ENCODE data around the gene PIK3IP1.
"Not testable (repeated sequence)": the region's sequence is repeated elsewhere in the genome, so short reads cannot be mapped to it uniquely, and the experiment has no call there.

Gene PIK3IP1, protein sequence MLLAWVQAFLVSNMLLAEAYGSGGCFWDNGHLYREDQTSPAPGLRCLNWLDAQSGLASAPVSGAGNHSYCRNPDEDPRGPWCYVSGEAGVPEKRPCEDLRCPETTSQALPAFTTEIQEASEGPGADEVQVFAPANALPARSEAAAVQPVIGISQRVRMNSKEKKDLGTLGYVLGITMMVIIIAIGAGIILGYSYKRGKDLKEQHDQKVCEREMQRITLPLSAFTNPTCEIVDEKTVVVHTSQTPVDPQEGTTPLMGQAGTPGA

DNA sequence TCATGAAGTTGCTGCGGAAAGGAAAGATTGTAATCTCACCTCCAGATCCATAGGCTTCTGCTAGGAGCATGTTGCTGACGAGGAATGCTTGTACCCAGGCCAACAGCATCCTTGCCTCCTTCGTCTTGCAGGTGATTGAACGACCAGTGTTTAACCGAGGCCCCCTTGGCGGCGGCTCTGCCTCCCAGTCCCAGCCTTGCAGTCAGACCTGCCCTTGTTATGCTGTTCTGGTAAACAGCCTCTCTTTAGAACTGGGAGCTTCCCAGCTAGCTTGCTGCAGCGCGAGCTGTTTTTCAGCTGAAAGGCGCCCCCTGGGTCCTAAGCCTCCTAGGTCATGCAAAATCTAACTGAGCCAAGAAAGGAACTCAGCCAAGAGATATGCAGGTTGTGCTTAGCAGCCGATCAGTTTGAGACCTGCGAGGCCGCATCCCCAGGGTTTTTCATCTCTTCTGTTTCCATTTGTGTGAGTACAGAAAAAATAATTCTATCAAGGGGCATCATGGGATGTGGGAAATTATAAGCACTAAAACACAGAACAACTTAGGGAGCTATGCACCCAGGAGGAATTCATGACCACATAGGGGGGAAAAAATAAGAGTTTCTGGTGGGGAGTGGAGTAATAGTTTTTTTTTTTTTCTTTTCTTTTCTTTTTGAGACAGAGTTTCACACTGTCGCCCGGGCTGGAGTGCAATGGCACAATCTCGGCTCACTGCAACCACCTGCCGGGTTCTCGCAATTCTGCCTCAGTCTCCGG lies at the start of gene PIK3IP1:
TSS of gene PIK3IP1 (minus strand) at position 253 of the 754 bp plus-strand sequence. CDS start at position 109, 144 bp downstream.
- DNase-seq, result peak; percentile 23

DNA sequence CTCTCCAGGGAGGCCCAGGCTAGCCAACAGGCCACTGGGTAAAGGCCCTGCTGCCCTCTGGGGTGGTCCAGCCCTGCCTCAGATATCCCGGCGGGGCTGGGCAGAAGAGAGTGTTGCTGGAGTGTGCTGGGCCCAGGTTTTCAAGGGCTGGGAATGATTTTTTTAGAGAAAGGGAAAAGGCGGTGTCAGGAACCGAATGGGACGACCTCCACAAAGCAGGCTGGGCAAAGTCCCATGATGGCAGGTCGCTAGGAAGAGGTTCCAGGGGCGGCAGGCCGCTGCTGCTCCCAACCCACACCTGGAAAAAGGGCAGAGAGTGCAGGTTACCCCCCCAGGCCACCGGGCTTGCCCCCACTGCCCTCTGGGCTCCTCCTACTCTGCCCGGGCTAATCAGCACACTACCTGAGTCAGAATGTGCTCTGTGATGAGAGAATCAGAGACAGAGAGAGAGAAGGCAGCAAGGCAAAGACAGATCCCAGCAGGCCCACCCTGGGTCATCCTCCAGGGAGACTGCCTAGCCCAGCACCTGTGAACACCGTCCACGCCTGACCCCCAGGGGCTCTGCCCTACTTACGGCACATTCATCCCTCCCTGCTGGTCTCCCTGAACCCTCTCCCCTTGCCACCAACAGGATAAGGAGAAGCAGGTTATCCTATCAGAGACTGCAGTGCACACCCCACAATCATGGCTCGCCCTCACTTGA lies 49.2 kb upstream of the PIK3IP1 start:
- no peak for DNase-seq

DNA sequence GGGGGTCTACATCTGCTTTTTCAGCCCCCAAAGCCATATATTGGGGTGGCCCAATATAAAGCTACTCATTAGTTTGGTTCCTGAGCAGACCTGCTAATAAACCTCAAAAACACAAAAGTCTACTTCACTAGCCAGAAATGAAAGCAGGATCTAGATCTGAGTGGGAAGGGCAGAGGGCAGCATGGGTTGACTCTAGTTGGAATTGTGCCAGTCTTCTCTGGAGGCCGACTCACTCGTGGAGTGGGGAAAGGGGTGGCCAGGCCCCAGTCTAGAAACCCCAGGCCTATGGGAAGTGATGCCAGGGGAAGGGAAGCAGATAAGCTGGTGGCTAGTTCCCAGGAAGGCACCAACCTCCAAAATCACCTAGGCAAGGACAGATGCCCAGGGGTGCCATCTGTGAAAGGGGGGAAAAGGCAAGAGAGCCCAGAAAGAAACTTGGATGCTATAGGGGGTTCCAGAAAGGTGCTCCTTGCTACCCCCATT lies 48.5 kb upstream of the PIK3IP1 start:
- DNase-seq, result no peak

DNA sequence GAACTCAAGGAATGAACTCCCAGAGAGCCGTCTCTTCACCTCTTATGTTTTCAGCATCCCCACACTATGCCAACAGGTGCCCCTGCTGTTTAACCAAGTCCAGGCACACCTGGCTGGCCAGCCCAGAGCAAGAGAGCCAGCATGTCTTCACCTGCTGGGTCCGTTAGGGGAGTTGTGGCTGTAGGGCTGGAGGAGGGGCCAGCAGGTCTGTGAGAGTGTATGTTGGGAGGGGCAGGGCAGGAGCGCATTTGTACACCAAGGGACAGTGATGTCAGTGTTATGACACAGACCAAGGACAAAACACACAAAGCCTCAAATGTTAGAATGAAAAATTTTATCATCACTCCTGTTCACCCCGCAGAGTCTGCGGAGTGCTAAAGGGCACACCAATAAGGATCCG lies 48.1 kb upstream of the PIK3IP1 start:
- no peak for DNase-seq

DNA sequence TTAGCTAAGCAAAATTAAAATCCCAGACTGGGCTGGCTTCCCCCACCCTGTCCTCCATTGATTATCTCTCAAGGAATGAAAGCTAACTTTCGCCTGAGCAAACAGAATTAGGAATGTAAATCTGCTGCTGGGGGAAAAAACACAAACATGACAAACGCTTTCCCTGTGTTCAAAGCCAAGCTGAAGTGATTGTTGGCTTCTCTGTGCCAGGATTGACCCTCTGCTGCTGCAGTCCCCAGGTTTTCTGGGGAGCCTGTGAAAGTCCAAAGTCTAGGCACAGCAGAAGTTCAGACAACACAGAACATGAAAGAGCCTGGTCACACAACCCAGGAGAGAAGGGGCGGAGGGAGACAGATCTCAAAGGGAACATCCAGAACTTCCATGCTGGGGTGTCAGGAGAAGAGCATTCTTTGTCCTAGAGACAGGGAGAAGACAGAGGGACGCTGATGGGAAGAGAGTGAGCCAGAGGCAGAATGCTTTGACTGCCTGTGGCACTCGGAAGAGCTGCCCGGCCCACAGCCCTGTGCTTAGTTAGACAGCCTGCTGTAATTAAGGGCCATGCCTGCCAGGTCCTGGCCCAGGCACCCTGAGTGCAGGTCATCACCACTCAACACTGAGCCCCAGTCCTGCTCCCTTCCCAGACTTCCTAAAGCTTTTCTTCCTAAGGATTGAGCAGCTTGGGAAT lies 47.0 kb upstream of the PIK3IP1 start:
- no peak for DNase-seq

DNA sequence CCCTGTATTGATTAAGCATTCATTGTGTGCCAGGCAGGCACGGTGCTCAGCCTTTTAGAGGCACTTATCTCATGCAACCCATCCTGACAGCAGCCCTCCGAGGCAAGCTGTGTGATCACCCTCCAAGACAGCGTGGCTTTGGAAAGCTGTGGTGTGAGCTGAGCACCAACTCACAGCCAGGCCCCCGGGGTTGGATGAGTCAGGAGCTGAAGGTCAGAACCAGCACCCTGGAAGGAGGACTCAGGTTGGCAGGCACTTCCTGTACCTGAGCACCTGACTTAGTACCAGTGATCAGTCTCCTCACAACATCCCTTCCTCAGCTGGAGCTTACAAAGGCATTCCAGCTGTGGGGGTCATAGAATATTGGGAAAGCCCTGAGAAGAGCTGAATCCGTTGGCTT lies 44.9 kb upstream of the PIK3IP1 start:
- DNase-seq, result no peak

DNA sequence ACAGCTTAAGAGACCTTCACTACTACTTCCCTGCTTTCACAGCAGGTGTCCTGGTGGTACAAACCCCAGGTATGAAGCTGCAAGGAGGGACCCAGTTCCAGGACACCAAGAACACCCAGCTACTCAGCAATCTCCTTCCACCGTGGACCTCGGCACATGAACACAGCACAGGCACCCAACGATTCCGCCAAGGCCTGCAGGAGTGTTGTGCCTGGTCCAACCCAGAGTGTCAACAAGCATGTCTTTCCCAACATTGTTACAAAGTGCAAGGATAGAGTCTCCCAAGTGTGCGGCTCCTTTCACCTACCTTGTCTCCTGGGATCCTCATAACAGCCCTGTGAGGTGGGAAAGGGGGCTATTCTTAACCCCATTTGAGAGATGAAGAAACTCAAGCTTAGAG lies 42.0 kb upstream of the PIK3IP1 start:
- DNase-seq, result no peak

DNA sequence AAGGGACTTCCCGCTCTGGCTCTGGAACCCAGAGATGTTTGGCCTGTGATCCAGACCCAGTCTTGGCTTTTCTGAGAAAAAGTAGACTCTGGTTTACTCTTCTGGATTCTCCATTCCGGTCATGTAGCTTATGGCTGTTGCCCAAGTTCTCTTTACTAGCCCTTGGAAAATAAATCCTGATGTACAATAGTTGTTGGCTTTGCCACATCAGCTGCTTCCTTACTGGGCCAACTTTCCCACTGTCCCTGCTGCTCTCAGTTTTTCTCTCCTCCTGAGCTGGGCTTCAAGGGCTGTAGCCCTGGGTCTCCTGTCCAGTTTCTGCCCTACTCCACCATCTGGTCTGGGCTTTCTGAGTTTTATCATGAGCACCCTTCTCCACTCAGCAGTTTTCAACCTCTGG lies 41.4 kb upstream of the PIK3IP1 start:
- DNase-seq, result no peak

DNA sequence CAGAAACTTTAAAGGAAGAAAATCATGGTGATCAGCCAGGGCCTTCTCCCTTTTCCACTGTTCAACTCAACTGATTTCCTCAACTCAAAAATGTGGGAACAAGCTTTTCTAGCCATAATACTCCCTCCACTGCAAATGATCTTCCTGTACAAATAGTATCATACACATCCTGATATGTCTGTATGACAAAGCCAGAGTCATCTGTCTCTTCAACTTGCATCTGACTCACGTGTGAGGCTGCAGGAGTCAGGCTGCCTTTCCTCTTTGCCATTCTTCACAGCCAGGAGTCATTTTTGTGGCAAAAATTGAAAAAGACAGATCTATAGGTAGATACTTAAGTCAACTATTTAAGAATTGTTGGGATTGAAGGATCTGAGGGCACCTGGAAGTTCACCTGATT lies 40.6 kb upstream of the PIK3IP1 start:
- DNase-seq, result no peak

DNA sequence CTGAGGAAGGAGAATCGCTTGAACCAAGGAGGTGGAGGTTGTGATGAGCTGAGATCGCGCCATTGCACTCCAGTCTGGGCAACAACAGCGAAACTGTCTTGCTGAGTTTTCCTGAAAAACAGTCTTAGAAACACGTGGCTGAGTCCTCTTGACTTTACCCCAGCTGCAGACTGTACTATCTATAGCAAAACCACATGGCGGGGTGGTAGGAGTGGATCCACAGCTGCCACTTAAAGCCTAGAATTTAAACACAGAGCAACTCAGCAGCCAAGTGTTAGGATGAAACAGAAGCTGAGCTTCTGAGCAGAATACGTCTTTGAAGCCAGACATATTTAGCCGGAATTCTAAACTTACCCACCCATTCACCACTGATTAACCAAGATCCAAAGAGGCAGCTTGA lies 39.7 kb upstream of the PIK3IP1 start:
- DNase-seq, result no peak

DNA sequence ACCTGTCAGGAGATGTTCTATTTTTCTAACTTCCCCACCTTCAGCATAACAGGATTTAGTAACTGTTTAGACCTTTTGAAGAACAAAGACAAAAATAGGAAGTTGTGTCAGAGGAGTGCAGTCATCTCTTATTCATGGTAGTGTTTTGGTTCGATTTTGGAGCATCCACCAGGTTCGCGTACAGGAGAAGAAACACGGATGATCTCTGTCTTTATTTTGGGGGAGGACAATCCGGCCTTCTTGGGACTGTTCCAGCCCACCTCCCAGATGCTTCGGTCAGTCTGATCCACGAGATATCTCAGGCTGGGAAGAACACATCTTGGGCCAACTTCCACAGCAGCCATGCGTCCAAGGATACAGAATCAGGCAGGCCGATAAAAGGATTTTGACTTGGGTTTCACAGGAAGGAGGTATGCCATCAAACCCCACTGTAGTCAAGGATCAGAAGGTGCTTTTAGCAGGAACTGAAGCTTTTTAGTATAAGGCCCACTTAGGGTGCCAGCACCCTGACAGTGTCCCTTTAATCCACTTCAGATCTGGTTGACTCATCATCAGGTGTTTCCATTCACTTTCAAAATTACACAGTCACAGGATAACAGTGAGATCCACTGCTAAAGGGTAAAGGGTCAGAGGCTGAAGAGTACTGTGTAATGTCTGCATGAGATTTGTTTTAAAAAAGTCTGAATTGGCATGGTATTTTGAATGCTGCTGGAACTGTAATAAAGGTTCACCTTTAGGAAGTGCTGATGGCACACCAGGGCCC lies 37.3 kb upstream of the PIK3IP1 start:
- no peak for DNase-seq

DNA sequence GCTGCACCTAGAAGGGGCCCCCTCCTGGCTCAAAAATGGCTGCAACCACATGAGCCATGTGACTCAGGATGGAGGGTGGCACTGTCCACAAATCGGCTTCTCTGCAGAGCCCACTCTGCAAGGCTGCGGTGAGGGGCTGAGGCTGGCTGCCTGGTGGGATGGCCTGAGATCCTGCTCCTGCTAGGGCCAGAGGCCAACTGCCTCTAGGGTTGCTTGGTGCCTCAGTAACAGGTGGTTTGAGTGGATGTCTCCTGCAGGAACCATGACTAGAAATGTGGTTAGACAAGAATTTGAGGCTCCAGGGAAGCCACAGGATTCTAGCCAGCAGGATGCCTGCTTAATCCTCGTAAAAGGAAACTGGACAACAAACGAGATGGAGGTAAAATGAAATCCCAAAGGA lies 36.7 kb upstream of the PIK3IP1 start:
- DNase-seq, result no peak

DNA sequence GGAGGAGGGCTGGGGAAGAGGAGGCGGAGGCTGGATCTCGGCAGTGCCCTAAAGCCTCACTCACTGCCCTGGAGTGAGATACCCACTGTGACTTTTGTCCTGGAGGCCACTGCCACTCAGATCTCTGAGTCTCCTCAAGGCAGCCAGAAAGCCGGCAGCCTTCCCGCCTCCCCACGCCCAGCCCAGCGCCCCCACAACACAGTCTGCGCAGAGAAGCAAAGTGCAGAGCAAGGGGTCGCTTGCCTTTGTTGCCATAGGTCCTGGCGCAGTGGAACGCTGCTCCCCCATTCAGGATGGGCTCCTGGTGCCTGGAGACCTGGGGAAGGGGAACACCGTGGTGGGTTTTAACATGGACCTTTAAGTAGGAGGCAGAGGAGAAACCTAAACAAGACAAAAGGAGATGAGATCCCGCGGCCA lies 36.3 kb upstream of the PIK3IP1 start:
- DNase-seq, result no peak

DNA sequence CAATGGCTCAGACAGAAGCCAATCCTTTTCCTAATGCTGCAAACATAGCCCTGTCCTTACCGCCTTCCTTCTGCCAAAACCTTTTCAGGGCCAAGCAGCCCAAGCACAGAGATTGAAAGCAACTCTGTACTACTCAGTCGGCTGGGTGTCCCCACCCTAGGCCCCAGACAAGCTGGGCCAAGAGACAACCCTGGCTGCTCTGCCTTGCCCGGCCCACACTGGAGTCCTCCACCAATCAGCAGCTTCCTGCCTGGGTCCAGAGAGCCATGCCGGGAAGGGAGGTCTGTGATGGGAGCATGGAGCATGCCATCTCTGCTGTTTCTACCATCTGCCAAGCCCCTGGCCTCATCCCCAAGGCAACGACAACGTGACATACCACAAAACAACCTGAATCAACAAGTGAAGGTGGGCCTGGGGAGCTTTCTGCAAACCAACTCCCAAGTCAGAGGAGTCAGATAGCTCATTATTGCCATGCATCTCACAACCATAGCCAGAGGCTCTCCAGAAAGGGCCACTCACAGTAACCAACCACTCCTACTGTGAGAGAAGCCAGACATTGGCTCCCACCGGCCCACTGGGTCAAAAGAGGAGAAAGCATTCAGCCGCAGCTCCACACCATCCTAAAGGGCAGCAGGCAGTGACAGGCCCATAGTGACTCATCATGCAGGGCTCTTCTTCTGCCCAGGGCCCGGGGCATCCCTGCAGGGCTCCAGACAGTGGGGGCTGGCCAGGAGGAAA lies 35.7 kb upstream of the PIK3IP1 start:
- no peak for DNase-seq

DNA sequence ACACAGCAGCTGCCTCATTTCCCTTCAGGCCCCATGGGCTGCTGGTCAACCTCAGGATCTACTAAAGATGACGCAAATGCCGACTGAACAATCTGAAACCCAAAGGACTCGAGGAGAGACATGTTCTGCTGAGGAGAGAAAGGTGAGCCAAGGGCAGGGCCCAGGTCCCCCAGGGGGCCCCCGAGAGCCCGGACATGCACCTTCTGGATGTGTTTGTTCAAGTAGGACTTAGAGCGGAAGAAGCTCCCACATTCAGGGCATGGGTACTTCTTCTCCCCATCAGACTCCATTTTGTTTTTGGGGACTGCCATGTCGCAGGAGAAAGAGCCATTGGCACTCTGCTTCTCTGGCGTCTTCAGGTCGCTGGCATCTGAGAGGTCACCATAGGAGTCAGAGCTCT lies 34.6 kb upstream of the PIK3IP1 start:
- DNase-seq, result no peak

DNA sequence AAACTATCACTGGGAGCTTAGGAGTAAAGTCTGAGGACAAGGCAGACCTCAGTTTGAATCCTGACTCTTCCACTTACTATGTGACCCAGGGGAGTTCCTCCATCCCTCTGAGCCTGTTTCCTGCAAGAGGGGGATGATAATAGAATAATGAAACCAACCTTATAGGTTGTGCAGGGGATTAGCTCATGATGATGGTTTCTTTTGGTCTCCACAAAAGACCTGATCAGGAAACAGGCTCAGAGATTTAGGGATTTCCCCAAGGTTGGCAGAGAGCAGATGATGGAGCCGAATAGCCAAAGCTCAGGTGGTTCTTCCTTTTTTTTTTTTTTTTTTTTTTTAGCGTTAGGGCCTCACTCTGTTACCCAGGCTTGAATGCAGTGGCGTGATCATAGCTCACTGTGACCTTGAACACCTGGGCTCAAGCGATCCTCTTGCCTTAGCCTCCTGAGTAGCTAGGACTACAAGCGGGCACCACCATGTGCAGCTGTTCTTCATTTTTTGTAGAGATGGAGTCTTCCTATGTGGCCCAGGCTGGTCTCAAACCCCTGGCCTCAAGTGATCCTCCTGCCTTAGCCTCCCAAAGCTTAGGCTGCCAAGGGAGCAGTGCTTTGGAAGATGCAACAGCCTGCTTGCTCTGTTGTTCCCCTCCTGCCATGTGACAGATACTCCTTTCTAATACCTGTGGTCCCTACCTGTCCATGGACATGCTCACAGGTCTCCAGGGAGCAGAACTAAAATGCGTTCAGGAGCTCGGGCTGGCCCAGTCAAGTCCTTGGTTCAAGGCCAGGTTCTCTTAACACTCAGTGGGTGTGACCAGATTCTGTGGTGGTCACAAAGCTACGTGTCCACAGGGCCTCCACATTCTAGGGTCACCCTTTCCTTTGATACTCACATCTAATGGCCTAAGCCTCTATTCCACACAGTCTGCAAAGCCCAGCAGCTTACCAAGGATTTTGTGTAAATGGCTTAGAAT lies 31.6 kb upstream of the PIK3IP1 start:
- DNase-seq, result no peak

DNA sequence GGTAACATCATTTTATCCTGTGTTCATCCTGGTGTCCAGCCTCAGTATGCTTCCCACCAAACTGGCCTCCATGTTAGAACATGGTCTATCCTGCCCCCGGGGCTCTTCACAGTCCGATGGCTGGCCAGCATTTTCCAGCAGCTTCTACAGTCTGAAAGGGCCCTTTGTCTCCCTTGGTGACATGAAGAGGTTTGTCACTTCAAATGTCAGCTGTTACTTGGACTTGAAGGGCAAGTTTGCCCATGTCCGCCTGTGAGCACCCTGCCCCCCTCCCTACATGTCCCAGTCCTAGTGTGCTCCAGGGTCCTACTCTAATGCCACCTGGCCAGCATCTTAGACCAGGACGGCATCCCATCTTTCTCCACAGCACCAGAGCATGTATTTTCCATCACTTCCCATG lies 29.1 kb upstream of the PIK3IP1 start:
- no peak for DNase-seq

DNA sequence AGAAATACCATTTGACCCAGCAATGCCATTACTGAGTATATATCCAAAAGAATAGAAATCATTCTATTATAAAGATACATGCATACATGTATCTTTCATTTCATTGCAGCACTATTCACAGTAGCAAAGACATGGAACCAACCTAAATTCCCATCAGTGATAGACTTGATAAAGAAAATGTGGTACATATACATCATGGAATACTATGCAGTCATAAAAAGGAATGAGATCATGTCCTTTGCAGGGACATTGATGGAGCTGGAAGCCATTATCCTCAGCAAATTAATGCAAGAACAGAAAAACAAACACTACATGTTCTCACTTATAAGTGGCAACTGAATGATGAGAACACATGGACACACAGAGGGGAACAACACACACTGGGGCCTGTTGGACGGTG lies 21.9 kb upstream of the PIK3IP1 start:
- DNase-seq, result not testable (repeated sequence)

DNA sequence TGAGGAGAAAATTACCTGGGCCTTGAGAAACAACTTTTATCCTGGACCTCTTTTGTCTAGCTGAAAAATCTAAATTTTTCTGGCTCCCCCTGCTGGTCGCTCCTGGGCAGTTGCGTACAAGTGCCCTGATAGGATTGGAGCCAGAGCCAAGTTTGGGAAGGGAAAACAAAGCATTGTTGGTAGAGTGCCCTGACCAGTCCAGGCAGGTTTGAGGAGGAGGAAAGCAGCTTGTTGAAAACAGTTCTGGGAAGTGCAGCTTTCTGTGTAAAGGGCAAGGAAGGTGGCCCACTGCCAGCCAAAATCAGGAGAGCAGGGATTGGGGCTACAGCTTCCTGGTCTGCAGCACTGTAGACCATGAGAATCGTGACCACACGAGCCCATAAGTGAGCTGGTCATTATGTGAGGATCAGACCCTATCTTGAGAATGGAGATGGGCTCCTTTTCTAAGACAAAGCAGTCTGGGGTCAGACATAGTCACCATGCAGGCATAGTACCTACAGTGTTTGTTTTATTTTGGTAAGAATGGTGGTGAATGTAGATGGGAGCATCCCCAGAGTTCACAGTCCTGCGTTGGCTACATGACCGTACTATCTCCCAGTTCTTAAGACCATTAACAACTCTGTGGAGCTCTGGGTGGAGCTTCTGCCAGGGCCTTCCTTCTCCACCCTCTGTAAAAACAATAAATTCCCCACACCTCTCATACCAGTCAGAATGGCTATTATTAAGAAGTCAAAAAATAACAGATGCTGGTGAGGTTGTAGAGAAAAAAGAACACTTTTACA lies 21.3 kb upstream of the PIK3IP1 start:
- peak; percentile 26 for DNase-seq

DNA sequence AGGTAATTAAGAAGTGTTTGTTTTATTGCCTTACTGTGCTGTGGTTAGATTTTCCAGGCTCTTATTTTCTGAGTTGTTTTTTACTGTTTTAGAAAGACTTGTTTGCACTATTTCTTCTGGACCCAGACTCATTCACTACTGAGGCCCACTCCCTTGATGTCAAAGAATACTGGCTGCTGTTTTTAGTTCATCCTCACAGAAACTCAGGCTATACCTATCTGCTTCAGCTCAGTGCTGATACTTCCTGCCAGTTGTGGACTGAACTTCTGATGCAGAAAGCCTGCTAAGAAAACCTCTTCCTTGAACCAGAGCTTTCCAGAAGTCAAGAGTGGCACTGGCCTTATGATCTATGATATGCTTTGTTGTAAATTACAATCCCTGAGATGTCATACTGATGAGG lies 15.9 kb upstream of the PIK3IP1 start:
- DNase-seq, result no peak

Measured in T1000 (cell line).